Nephron (organoid): ENCODE measurements around the gene PIKFYVE.
"Not testable (repeated sequence)": the region's sequence is repeated elsewhere in the genome, so short reads cannot be mapped to it uniquely, and the experiment has no call there.

ENCODE experiments used
- H3K27ac Mint-ChIP-seq, 3 experiments: 2 replicates each; pipeline ENCODE4 v1.8.0; 2020; ENCODE audit warnings: mixed read lengths in 3 of 3, mild to moderate bottlenecking in 2 of 3, moderate library complexity in 1 of 3
- H3K27me3 Mint-ChIP-seq: 2 replicates; pipeline ENCODE4 v1.8.0; 2021; ENCODE audit warnings: low read depth, mild to moderate bottlenecking, moderate library complexity, mixed read lengths
- H3K36me3 Mint-ChIP-seq: 2 replicates; pipeline ENCODE4 v1.8.0; 2020; ENCODE audit warnings: low read depth, mixed read lengths
- H3K4me1 Mint-ChIP-seq: 2 replicates; pipeline ENCODE4 v1.8.0; 2020; ENCODE audit warnings: mixed read lengths
- H3K4me3 Mint-ChIP-seq, 3 experiments: 2 replicates each; pipeline ENCODE4 v1.8.0; 2020; ENCODE audit warnings: mild to moderate bottlenecking in 3 of 3, mixed read lengths in 3 of 3, moderate library complexity in 2 of 3
- H3K9me3 Mint-ChIP-seq: 2 replicates; pipeline ENCODE4 v1.8.0; 2020; ENCODE audit warnings: mixed read lengths
- CTCF ChIP-seq, 3 experiments: fragments of 200-600 bp; sonication (generic); IDR thresholded peaks; one replicate each; pipeline ENCODE4 v1.5.0; 2021; ENCODE audit warnings: antibody characterized with exemption in 3 of 3; ENCODE audit not compliant: unreplicated experiment in 3 of 3

PIKFYVE gene

GRCh38 chr2:208265371-208265800, 669 bp upstream of the PIKFYVE start:
- Mint-ChIP-seq H3K27me3 (no peaks in the 10 kb centered on the region), H3K9me3 (no peaks in the 10 kb centered on the region), H3K27ac (peak overlapping the region; percentile 98 to 100 (median 99)), H3K4me1 (peaks cover 36% of the 10 kb centered on the region), H3K36me3 (no peaks in the 10 kb centered on the region), H3K4me3 (peak overlapping the region; percentile 92 to 94 (median 94))
- TF ChIP-seq CTCF (IDR thresholded peaks at IDR 0.05; ENCODE audit: unreplicated experiment in 3 of 3), result no peak

GRCh38 chr2:208266553-208266893, 468 bp downstream of the PIKFYVE start:
- H3K36me3 Mint-ChIP-seq, result peaks cover 4% of the 10 kb centered on the region
- H3K27ac Mint-ChIP-seq, result peak overlapping the region; percentile 95 to 100 (median 98)
- H3K27me3 Mint-ChIP-seq, result no peaks in the 10 kb centered on the region
- no peak for TF ChIP-seq CTCF (IDR thresholded peaks at IDR 0.05; ENCODE audit: unreplicated experiment in 3 of 3)
- no peaks in the 10 kb centered on the region for H3K9me3 Mint-ChIP-seq
- H3K4me3 Mint-ChIP-seq, result peak overlapping the region; percentile 92 to 94 (median 94)
- peaks cover 36% of the 10 kb centered on the region for H3K4me1 Mint-ChIP-seq

DNA sequence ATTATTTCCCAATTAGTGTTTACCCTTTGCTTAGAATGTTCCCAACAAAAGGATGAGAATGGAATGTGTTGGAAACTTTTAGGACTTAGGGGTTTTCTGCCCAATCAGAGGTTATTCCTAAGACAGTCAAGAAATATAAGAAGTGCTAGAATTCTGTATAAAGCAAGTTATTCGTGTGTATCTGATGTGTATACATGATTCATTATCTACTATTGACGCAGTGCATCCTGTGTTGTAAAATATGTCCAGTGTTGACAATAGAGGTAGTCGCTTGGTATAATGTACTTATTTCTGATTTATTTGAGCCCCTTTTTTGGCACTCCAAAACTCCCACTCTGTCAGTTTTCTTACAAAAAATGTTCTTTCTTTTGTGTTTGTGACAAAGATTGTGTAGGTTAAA, 881 bp downstream of the PIKFYVE start:
- H3K27ac Mint-ChIP-seq, result peak overlapping the region; percentile 95 to 100 (median 98)
- H3K9me3 Mint-ChIP-seq, result no peaks in the 10 kb centered on the region
- H3K36me3 Mint-ChIP-seq, result peaks cover 7% of the 10 kb centered on the region
- TF ChIP-seq CTCF (IDR thresholded peaks at IDR 0.05; ENCODE audit: unreplicated experiment in 3 of 3), result no peak
- H3K4me1 Mint-ChIP-seq, result peaks cover 36% of the 10 kb centered on the region
- no peaks in the 10 kb centered on the region for H3K27me3 Mint-ChIP-seq
- H3K4me3 Mint-ChIP-seq, result peak overlapping the region; percentile 92 to 94 (median 94)

GRCh38 chr2:208267526-208267925, 1.5 kb downstream of the PIKFYVE start:
- peak overlapping the region; percentile 92 to 94 (median 94) for H3K4me3 Mint-ChIP-seq
- peaks cover 36% of the 10 kb centered on the region for H3K4me1 Mint-ChIP-seq
- not testable (repeated sequence) for H3K9me3 Mint-ChIP-seq, H3K27me3 Mint-ChIP-seq
- peak overlapping the region; percentile 95 to 100 (median 98) for H3K27ac Mint-ChIP-seq
- peaks cover 11% of the 10 kb centered on the region for H3K36me3 Mint-ChIP-seq

DNA sequence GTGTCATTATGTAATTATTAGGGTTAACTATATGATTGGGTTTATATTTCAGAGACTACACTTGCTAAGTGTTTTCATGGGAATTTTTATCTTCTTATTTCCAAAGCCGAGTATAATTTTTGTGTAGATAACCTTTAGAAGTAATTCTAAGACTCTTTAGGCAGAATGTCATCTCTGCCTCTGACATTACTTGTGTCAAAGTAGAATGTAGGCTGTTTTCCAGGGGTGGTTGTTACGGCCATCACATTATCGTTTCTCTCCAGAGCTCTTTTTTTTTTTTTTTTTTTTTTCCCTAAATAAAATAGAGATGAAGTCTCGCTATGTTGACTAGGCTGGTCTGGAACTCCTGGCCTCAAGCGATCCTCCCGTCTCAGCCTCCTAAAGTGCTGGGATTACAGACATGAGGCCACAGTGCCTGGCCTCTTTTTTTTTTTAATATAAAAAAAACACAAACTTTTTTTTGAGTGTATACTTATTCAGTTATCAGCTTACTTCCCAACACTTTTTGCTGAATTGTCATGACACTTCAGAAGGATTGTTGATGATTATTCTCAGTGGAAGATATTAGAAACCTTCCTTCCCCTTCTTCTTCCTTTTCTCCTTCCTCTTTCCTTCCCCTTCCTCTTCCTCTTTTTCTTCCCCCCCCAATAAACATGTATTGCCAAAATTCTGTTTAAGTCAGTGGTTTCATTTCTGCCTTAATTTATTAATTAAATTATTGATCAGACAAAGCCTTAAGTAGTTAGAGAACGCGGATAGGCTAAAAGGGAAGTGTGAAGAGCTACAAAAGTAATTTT, 2.3 kb downstream of the PIKFYVE start:
- Mint-ChIP-seq H3K27me3 (no peaks in the 10 kb centered on the region), H3K4me3 (peak overlapping the region; percentile 92 to 94 (median 94)), H3K36me3 (peaks cover 15% of the 10 kb centered on the region), H3K27ac (peak overlapping the region; percentile 87 to 100 (median 98)), H3K9me3 (no peaks in the 10 kb centered on the region), H3K4me1 (peaks cover 36% of the 10 kb centered on the region)
- TF ChIP-seq CTCF (IDR thresholded peaks at IDR 0.05; ENCODE audit: unreplicated experiment in 3 of 3), result no peak

DNA sequence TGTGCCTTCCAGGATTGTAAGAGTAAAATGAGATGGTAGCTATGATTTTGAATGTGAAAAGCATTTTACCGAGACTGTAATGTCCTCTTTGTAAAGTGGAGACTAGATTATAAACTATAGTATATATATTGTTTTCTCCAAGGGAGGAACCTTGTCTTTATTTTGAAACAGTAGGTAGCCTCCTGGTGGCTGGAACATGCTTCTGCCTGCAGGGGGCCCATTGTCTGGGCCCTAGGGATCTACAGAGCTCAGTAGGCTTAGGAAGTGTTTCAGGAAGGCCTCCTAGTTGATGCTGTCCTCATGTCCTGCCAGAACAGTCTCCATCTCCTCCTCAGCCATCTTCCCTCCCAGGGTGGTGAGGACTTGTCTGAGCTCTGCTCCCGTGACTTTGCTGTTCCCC, 3.0 kb downstream of the PIKFYVE start:
- no peaks in the 10 kb centered on the region for H3K27me3 Mint-ChIP-seq
- H3K27ac Mint-ChIP-seq, result no peak overlapping the region
- H3K36me3 Mint-ChIP-seq, result peaks cover 22% of the 10 kb centered on the region
- peak overlapping the region; percentile 47 to 56 (median 48) for H3K4me3 Mint-ChIP-seq
- peaks cover 38% of the 10 kb centered on the region for H3K4me1 Mint-ChIP-seq
- no peaks in the 10 kb centered on the region for H3K9me3 Mint-ChIP-seq
- no peak for TF ChIP-seq CTCF (IDR thresholded peaks at IDR 0.05; ENCODE audit: unreplicated experiment in 3 of 3)
